Dedifferentiated amniotic fluid mesenchymal stem cell (primary cell): Measurements from ENCODE around the gene ATP2C1.
"Not testable (repeated sequence)": the region's sequence is repeated elsewhere in the genome, so short reads cannot be mapped to it uniquely, and the experiment has no call there.

Experiments used
- DNase-seq: peaks from one replicate; pipeline ENCODE4 v3.0.0-alpha.2; 2016; ENCODE audit errors: extremely low spot score

ATP2C1 gene

GRCh38 chr3:130934442-130935089 lies 40.7 kb downstream of the ATP2C1 start:
- no peak for DNase-seq

GRCh38 chr3:130935761-130936492 lies 42.0 kb downstream of the ATP2C1 start:
- no peak for DNase-seq

GRCh38 chr3:130939753-130940152 lies 45.9 kb downstream of the ATP2C1 start:
- DNase-seq, result no peak

GRCh38 chr3:130941793-130942192 lies 47.9 kb downstream of the ATP2C1 start:
- no peak for DNase-seq

- no peak for DNase-seq
Measured at GRCh38 chr3:130946882-130947281, 53.0 kb downstream of the ATP2C1 start.

GRCh38 chr3:130948001-130948773 lies 54.3 kb downstream of the ATP2C1 start:
- no peak for DNase-seq

- no peak for DNase-seq
Measured at GRCh38 chr3:130948929-130949328, 55.0 kb downstream of the ATP2C1 start.

- DNase-seq, result no peak
Measured at GRCh38 chr3:130950124-130950523, 56.2 kb downstream of the ATP2C1 start.

- DNase-seq, result peak; percentile 66
Measured at GRCh38 chr3:130950641-130951040, 56.8 kb downstream of the ATP2C1 start.

GRCh38 chr3:130955481-130955880 lies 61.6 kb downstream of the ATP2C1 start:
- no peak for DNase-seq

GRCh38 chr3:130956281-130956680 lies 62.4 kb downstream of the ATP2C1 start:
- DNase-seq, result no peak

GRCh38 chr3:130956721-130957120 lies 62.8 kb downstream of the ATP2C1 start:
- DNase-seq, result no peak

GRCh38 chr3:130960139-130960795 lies 66.4 kb downstream of the ATP2C1 start:
- no peak for DNase-seq

GRCh38 chr3:130961458-130961857 lies 67.6 kb downstream of the ATP2C1 start:
- no peak for DNase-seq

- no peak for DNase-seq
Measured at GRCh38 chr3:130963444-130963843, 69.6 kb downstream of the ATP2C1 start.

GRCh38 chr3:130963878-130964277 lies 70.0 kb downstream of the ATP2C1 start:
- DNase-seq, result peak; percentile 90

GRCh38 chr3:130967281-130967680 lies 73.4 kb downstream of the ATP2C1 start:
- no peak for DNase-seq

- DNase-seq, result no peak
Measured at GRCh38 chr3:130968221-130968620, 74.3 kb downstream of the ATP2C1 start.

- DNase-seq, result no peak
Measured at GRCh38 chr3:130969621-130970020, 75.7 kb downstream of the ATP2C1 start.

- peak; percentile 19 for DNase-seq
Measured at GRCh38 chr3:130971208-130971607, 77.3 kb downstream of the ATP2C1 start.

- DNase-seq, result not testable (repeated sequence)
Measured at GRCh38 chr3:130972592-130972991, 78.7 kb downstream of the ATP2C1 start.

GRCh38 chr3:130973406-130973805 lies 79.5 kb downstream of the ATP2C1 start:
- no peak for DNase-seq
